ENCODE results near the gene STOX2.
A peak's percentile ranks its signal among the peaks of the same experiment; 100 is the strongest.
"Not testable (repeated sequence)": the region's sequence is repeated elsewhere in the genome, so short reads cannot be mapped to it uniquely, and the experiment has no call there.

The STOX2 gene

GRCh38 chr4:184019667-184020623 is 114.8 kb downstream of the STOX2 start:
- Mint-ChIP-seq H3K4me1 (ENCODE audit: low read depth) (no peaks in the 10 kb centered on the region), H3K27me3 (no peaks in the 10 kb centered on the region), H3K27ac (no peak overlapping the region), H3K36me3 (ENCODE audit: low read depth) (no peaks in the 10 kb centered on the region), H3K4me3 (no peak overlapping the region), H3K9me3 (no peaks in the 10 kb centered on the region)
- intact Hi-C loops (cut with micrococcal nuclease) = no loop called here

- intact Hi-C loops (cut with micrococcal nuclease) = no loop called here
- H3K4me1 Mint-ChIP-seq (ENCODE audit: low read depth) = no peaks in the 10 kb centered on the region
- H3K9me3 Mint-ChIP-seq = no peaks in the 10 kb centered on the region
- H3K27ac Mint-ChIP-seq = no peak overlapping the region
- no peaks in the 10 kb centered on the region for H3K27me3 Mint-ChIP-seq
- H3K4me3 Mint-ChIP-seq = no peak overlapping the region
- H3K36me3 Mint-ChIP-seq (ENCODE audit: low read depth) = no peaks in the 10 kb centered on the region
Observed at GRCh38 chr4:184021389-184021788, 116.3 kb downstream of the STOX2 start.

GRCh38 chr4:184022679-184023383 is 117.7 kb downstream of the STOX2 start:
- no peak overlapping the region for H3K27ac Mint-ChIP-seq
- H3K36me3 Mint-ChIP-seq (ENCODE audit: low read depth) = no peaks in the 10 kb centered on the region
- H3K27me3 Mint-ChIP-seq = no peaks in the 10 kb centered on the region
- H3K4me3 Mint-ChIP-seq = no peak overlapping the region
- H3K9me3 Mint-ChIP-seq = no peaks in the 10 kb centered on the region
- intact Hi-C loops (cut with micrococcal nuclease) = no loop called here
- peaks cover 4% of the 10 kb centered on the region for H3K4me1 Mint-ChIP-seq (ENCODE audit: low read depth)

GRCh38 chr4:184024637-184025036 is 119.5 kb downstream of the STOX2 start:
- Mint-ChIP-seq H3K4me3 (no peak overlapping the region), H3K27ac (no peak overlapping the region), H3K4me1 (ENCODE audit: low read depth) (peaks cover 21% of the 10 kb centered on the region), H3K27me3 (peaks cover 5% of the 10 kb centered on the region), H3K9me3 (no peaks in the 10 kb centered on the region), H3K36me3 (ENCODE audit: low read depth) (no peaks in the 10 kb centered on the region)
- intact Hi-C loops (cut with micrococcal nuclease) = no loop called here

GRCh38 chr4:184028561-184029374 is 123.7 kb downstream of the STOX2 start:
- peaks cover 21% of the 10 kb centered on the region for H3K4me1 Mint-ChIP-seq (ENCODE audit: low read depth)
- peak overlapping the region; percentile 73 for H3K4me3 Mint-ChIP-seq
- intact Hi-C loops (cut with micrococcal nuclease) = no loop called here
- peaks cover 5% of the 10 kb centered on the region for H3K27me3 Mint-ChIP-seq
- peak overlapping the region; percentile 61 for H3K27ac Mint-ChIP-seq
- H3K36me3 Mint-ChIP-seq (ENCODE audit: low read depth) = no peaks in the 10 kb centered on the region
- no peaks in the 10 kb centered on the region for H3K9me3 Mint-ChIP-seq

GRCh38 chr4:184030036-184030435 is 124.9 kb downstream of the STOX2 start:
- peaks cover 5% of the 10 kb centered on the region for H3K27me3 Mint-ChIP-seq
- H3K27ac Mint-ChIP-seq = no peak overlapping the region
- no peaks in the 10 kb centered on the region for H3K36me3 Mint-ChIP-seq (ENCODE audit: low read depth)

GRCh38 chr4:184030764-184031163 is 125.7 kb downstream of the STOX2 start:
- no peaks in the 10 kb centered on the region for H3K36me3 Mint-ChIP-seq (ENCODE audit: low read depth)
- H3K27ac Mint-ChIP-seq = no peak overlapping the region
- H3K9me3 Mint-ChIP-seq = no peaks in the 10 kb centered on the region
- peaks cover 21% of the 10 kb centered on the region for H3K4me1 Mint-ChIP-seq (ENCODE audit: low read depth)
- H3K4me3 Mint-ChIP-seq = no peak overlapping the region
- intact Hi-C loops (cut with micrococcal nuclease) = no loop called here
- peaks cover 5% of the 10 kb centered on the region for H3K27me3 Mint-ChIP-seq

More at GRCh38 chr4:184030036-184030435, 124.9 kb downstream of the STOX2 start:
- Mint-ChIP-seq H3K4me1 (ENCODE audit: low read depth) (peaks cover 21% of the 10 kb centered on the region), H3K4me3 (no peak overlapping the region), H3K9me3 (no peaks in the 10 kb centered on the region)
- intact Hi-C loops (cut with micrococcal nuclease) = no loop called here

- Mint-ChIP-seq H3K4me3 (no peak overlapping the region), H3K27me3 (peaks cover 5% of the 10 kb centered on the region), H3K9me3 (no peaks in the 10 kb centered on the region), H3K36me3 (ENCODE audit: low read depth) (no peaks in the 10 kb centered on the region), H3K4me1 (ENCODE audit: low read depth) (peaks cover 21% of the 10 kb centered on the region), H3K27ac (no peak overlapping the region)
- intact Hi-C loops (cut with micrococcal nuclease) = no loop called here
Observed at GRCh38 chr4:184032091-184032490, 127.0 kb downstream of the STOX2 start.

- H3K9me3 Mint-ChIP-seq = no peaks in the 10 kb centered on the region
- intact Hi-C loops (cut with micrococcal nuclease) = no loop called here
- peaks cover 9% of the 10 kb centered on the region for H3K4me1 Mint-ChIP-seq (ENCODE audit: low read depth)
- peak overlapping the region; percentile 61 for H3K4me3 Mint-ChIP-seq
- peaks cover 27% of the 10 kb centered on the region for H3K27me3 Mint-ChIP-seq
- H3K27ac Mint-ChIP-seq = no peak overlapping the region
- H3K36me3 Mint-ChIP-seq (ENCODE audit: low read depth) = no peaks in the 10 kb centered on the region
Observed at GRCh38 chr4:184039963-184040383, 134.9 kb downstream of the STOX2 start.

GRCh38 chr4:184041156-184041555 is 136.0 kb downstream of the STOX2 start:
- H3K4me1 Mint-ChIP-seq (ENCODE audit: low read depth) = peaks cover 9% of the 10 kb centered on the region
- H3K27me3 Mint-ChIP-seq = peaks cover 28% of the 10 kb centered on the region
- H3K36me3 Mint-ChIP-seq (ENCODE audit: low read depth) = no peaks in the 10 kb centered on the region
- H3K9me3 Mint-ChIP-seq = peaks cover 5% of the 10 kb centered on the region
- H3K27ac Mint-ChIP-seq = no peak overlapping the region
- no peak overlapping the region for H3K4me3 Mint-ChIP-seq
- intact Hi-C loops (cut with micrococcal nuclease) = no loop called here

- Mint-ChIP-seq H3K27me3 (peaks cover 5% of the 10 kb centered on the region), H3K27ac (no peak overlapping the region), H3K36me3 (ENCODE audit: low read depth) (no peaks in the 10 kb centered on the region), H3K4me1 (ENCODE audit: low read depth) (no peaks in the 10 kb centered on the region), H3K9me3 (peaks cover 27% of the 10 kb centered on the region), H3K4me3 (no peak overlapping the region)
- intact Hi-C loops (cut with micrococcal nuclease) = no loop called here
Observed at GRCh38 chr4:184046148-184046547, 141.0 kb downstream of the STOX2 start.

- H3K36me3 Mint-ChIP-seq (ENCODE audit: low read depth); H3K4me1 Mint-ChIP-seq (ENCODE audit: low read depth); H3K4me3 Mint-ChIP-seq; H3K27me3 Mint-ChIP-seq; intact Hi-C loops (cut with micrococcal nuclease); H3K27ac Mint-ChIP-seq: not testable (repeated sequence)
- H3K9me3 Mint-ChIP-seq = peaks cover 21% of the 10 kb centered on the region
Observed at GRCh38 chr4:184051262-184051661, 146.2 kb downstream of the STOX2 start.

GRCh38 chr4:184052616-184053015 is 147.5 kb downstream of the STOX2 start:
- intact Hi-C loops (cut with micrococcal nuclease) = no loop called here
- H3K27ac Mint-ChIP-seq = no peak overlapping the region
- no peaks in the 10 kb centered on the region for H3K36me3 Mint-ChIP-seq (ENCODE audit: low read depth)
- no peaks in the 10 kb centered on the region for H3K27me3 Mint-ChIP-seq
- no peak overlapping the region for H3K4me3 Mint-ChIP-seq
- peaks cover 7% of the 10 kb centered on the region for H3K9me3 Mint-ChIP-seq
- H3K4me1 Mint-ChIP-seq (ENCODE audit: low read depth) = no peaks in the 10 kb centered on the region

GRCh38 chr4:184053434-184053833 is 148.3 kb downstream of the STOX2 start:
- no peak overlapping the region for H3K27ac Mint-ChIP-seq
- no peaks in the 10 kb centered on the region for H3K9me3 Mint-ChIP-seq
- no peak overlapping the region for H3K4me3 Mint-ChIP-seq
- H3K4me1 Mint-ChIP-seq (ENCODE audit: low read depth) = no peaks in the 10 kb centered on the region
- peaks cover 2% of the 10 kb centered on the region for H3K27me3 Mint-ChIP-seq
- intact Hi-C loops (cut with micrococcal nuclease) = no loop called here
- no peaks in the 10 kb centered on the region for H3K36me3 Mint-ChIP-seq (ENCODE audit: low read depth)

Data from dendritic cell treated with granulocyte-macrophage colony-stimulating factor and Interleukin-4, amounts not matched to agents 40 ng/mL and 50 ng/mL, for 4 days (primary cell).